HFFc6 (cell line): ENCODE results near the gene OR2W3. TPM values are rescaled to one million over a fixed set of nuclear protein-coding genes. Genes with fewer than 3 reads are reported as not detected.

ENCODE experiments used
- DNase-seq: peaks from one replicate; pipeline ENCODE4 v3.0.0-alpha.2; 2018
- H3K27ac Mint-ChIP-seq: 2 replicates; pipeline ENCODE4 v1.8.0; 2020; ENCODE audit warnings: mild to moderate bottlenecking, mixed read lengths
- H3K27me3 Mint-ChIP-seq: 2 replicates; pipeline ENCODE4 v1.8.0; 2021; ENCODE audit warnings: mild to moderate bottlenecking, moderate library complexity, mixed read lengths; ENCODE audit not compliant: insufficient read depth
- H3K36me3 Mint-ChIP-seq: 2 replicates; pipeline ENCODE4 v1.8.0; 2021; ENCODE audit warnings: low read depth, mixed read lengths
- H3K4me1 Mint-ChIP-seq: 2 replicates; pipeline ENCODE4 v1.8.0; 2020; ENCODE audit warnings: low read depth, mixed read lengths
- H3K4me3 Mint-ChIP-seq: 2 replicates; pipeline ENCODE4 v1.8.0; 2020; ENCODE audit warnings: mild to moderate bottlenecking, moderate library complexity, mixed read lengths
- H3K9me3 Mint-ChIP-seq: 2 replicates; pipeline ENCODE4 v1.8.0; 2020; ENCODE audit warnings: mild to moderate bottlenecking, mixed read lengths
- CTCF ChIP-seq: fragments of 200-600 bp; sonication (generic); IDR thresholded peaks from 2 replicates; pipeline ENCODE4 v1.5.0; 2021; ENCODE audit warnings: antibody characterized with exemption, mild to moderate bottlenecking
- total RNA-seq, 6 experiments: library from RNA; stranded (reverse); fragmentation: NEBNext Ultra II Directional; extraction: Animal tissue kit (Norgen Biotek cat#: 25700); gene quantifications; 2 replicates in 1 of 6; 3 replicates in 5 of 6; pipeline ENCODE4 v1.2.3, GENCODE V29; 2021

OR2W3 gene
- total RNA-seq, 6 experiments from 2014 or later: not detected

GRCh38 chr1:247865416-247865815 is 30.0 kb upstream of the OR2W3 start:
- peak overlapping the region; percentile 89; the same call in 1 of the 2 replicates for H3K27ac Mint-ChIP-seq

GRCh38 chr1:247883346-247883745 is 12.0 kb upstream of the OR2W3 start:
- no peak for DNase-seq
- H3K9me3 Mint-ChIP-seq: peaks cover 19% of the 10 kb centered on the region
- no peak overlapping the region for H3K27ac Mint-ChIP-seq
- H3K4me1 Mint-ChIP-seq: no peaks in the 10 kb centered on the region; the same call in 1 of the 2 replicates
- TF ChIP-seq CTCF: no peak
- no peaks in the 10 kb centered on the region; the same call in 1 of the 2 replicates for H3K36me3 Mint-ChIP-seq
- no peaks in the 10 kb centered on the region; the same call in none of the 2 replicates for H3K27me3 Mint-ChIP-seq
- H3K4me3 Mint-ChIP-seq: no peak overlapping the region

More at GRCh38 chr1:247865416-247865815, 30.0 kb upstream of the OR2W3 start:
- peaks cover 12% of the 10 kb centered on the region; the same call in 1 of the 2 replicates for H3K4me1 Mint-ChIP-seq
- DNase-seq: no peak
- peak overlapping the region; percentile 68; the same call in 1 of the 2 replicates for H3K4me3 Mint-ChIP-seq
- no peak for TF ChIP-seq CTCF
- H3K27me3 Mint-ChIP-seq: no peaks in the 10 kb centered on the region
- H3K36me3 Mint-ChIP-seq: peaks cover 5% of the 10 kb centered on the region
- peaks cover 20% of the 10 kb centered on the region for H3K9me3 Mint-ChIP-seq

GRCh38 chr1:247884797-247885413 is 10.5 kb upstream of the OR2W3 start:
- Mint-ChIP-seq H3K4me3 (no peak overlapping the region), H3K36me3 (no peaks in the 10 kb centered on the region), H3K27ac (no peak overlapping the region), H3K9me3 (peaks cover 12% of the 10 kb centered on the region; the same call in 1 of the 2 replicates), H3K4me1 (no peaks in the 10 kb centered on the region; the same call in 1 of the 2 replicates), H3K27me3 (no peaks in the 10 kb centered on the region; the same call in 1 of the 2 replicates)
- TF ChIP-seq CTCF: no peak
- DNase-seq: no peak

- Mint-ChIP-seq H3K4me3 (no peak overlapping the region), H3K4me1 (no peaks in the 10 kb centered on the region), H3K27me3 (no peaks in the 10 kb centered on the region; the same call in 1 of the 2 replicates), H3K27ac (no peak overlapping the region), H3K9me3 (peaks cover 18% of the 10 kb centered on the region; the same call in 1 of the 2 replicates), H3K36me3 (no peaks in the 10 kb centered on the region; the same call in 1 of the 2 replicates)
- DNase-seq: no peak
- TF ChIP-seq CTCF: no peak
These were observed 589 bp downstream of the OR2W3 start for GRCh38 chr1:247895976-247896375.

- no peak overlapping the region; the same call in 1 of the 2 replicates for H3K27ac Mint-ChIP-seq
- H3K27me3 Mint-ChIP-seq: peaks cover 12% of the 10 kb centered on the region
- H3K4me1 Mint-ChIP-seq: peaks cover 36% of the 10 kb centered on the region
- no peak for DNase-seq
- H3K4me3 Mint-ChIP-seq: peak overlapping the region; percentile 59
- no peak for TF ChIP-seq CTCF
- peaks cover 8% of the 10 kb centered on the region for H3K9me3 Mint-ChIP-seq
- H3K36me3 Mint-ChIP-seq: no peaks in the 10 kb centered on the region
These were observed 8.7 kb downstream of the OR2W3 start for GRCh38 chr1:247904122-247904521.
